NB4 (cell line): ENCODE data around the gene CES4A.

Source experiments
- CTCF ChIP-seq: IDR thresholded peaks from one replicate; pipeline ENCODE4 v1.5.1; 2012; ENCODE audit warnings: low read depth, low read length
- POLR2A ChIP-seq: IDR thresholded peaks from 2 replicates; pipeline ENCODE4 v1.6.1; 2011; ENCODE audit warnings: mild to moderate bottlenecking; ENCODE audit not compliant: insufficient read length; ENCODE audit errors: extremely low read depth

- no peak for TF ChIP-seq POLR2A
- TF ChIP-seq CTCF: no peak
Observed at GRCh38 chr16:66970775-66971720, 17.3 kb upstream of the CES4A start.
